Duodenal mucosa (tissue), 2 donors: ENCODE results near the gene DEGS2.

Experiments used
- H3K27ac ChIP-seq: one replicate; pipeline ENCODE4 v1.7.0; 2013; ENCODE audit warnings: low read depth, low read length
- H3K27me3 ChIP-seq, 2 donors: one replicate each; pipeline ENCODE4 v1.7.0; 2013; ENCODE audit warnings: low read length in 2 of 2, control low read depth in 1 of 2; ENCODE audit not compliant: insufficient read depth in 2 of 2, control insufficient read depth in 1 of 2
- H3K36me3 ChIP-seq, 2 donors: one replicate each; pipeline ENCODE4 v1.7.0; 2013; ENCODE audit warnings: low read length in 2 of 2, control low read depth in 1 of 2; ENCODE audit not compliant: insufficient read depth in 2 of 2, control insufficient read depth in 1 of 2
- H3K4me1 ChIP-seq, 2 donors: one replicate each; pipeline ENCODE4 v1.7.0; 2013; ENCODE audit warnings: low read length in 2 of 2, control low read depth in 1 of 2; ENCODE audit not compliant: insufficient read depth in 2 of 2, control insufficient read depth in 1 of 2
- H3K4me3 ChIP-seq, 2 donors: one replicate each; pipeline ENCODE4 v1.7.0; 2013; ENCODE audit warnings: low read length in 2 of 2, low read depth in 1 of 2
- H3K9ac ChIP-seq, 2 donors: one replicate each; pipeline ENCODE4 v1.7.0; 2013; ENCODE audit warnings: low read length in 2 of 2, low read depth in 1 of 2
- H3K9me3 ChIP-seq, 2 donors: one replicate each; pipeline ENCODE4 v1.7.0; 2013; ENCODE audit warnings: low read length in 2 of 2, control low read depth in 1 of 2; ENCODE audit not compliant: control insufficient read depth in 1 of 2

Gene DEGS2

GRCh38 chr14:100105357-100106169 is 53.9 kb downstream of the DEGS2 start:
- peaks cover 6 to 12% of the 10 kb centered on the region in 2 donors for H3K36me3 ChIP-seq
- no peaks in the 10 kb centered on the region for H3K9me3 ChIP-seq
- no peaks in the 10 kb centered on the region for H3K27me3 ChIP-seq
- H3K27ac ChIP-seq: no peak overlapping the region
- peaks cover 25 to 30% of the 10 kb centered on the region in 2 donors for H3K4me1 ChIP-seq
- no peak overlapping the region for H3K4me3 ChIP-seq
- H3K9ac ChIP-seq: no peak overlapping the region

- Histone ChIP-seq H3K4me3 (no peak overlapping the region), H3K9ac (no peak overlapping the region), H3K27ac (no peak overlapping the region), H3K4me1 (peaks cover 25 to 30% of the 10 kb centered on the region in 2 donors), H3K36me3 (peaks cover 6 to 15% of the 10 kb centered on the region in 2 donors), H3K9me3 (no peaks in the 10 kb centered on the region), H3K27me3 (no peaks in the 10 kb centered on the region)
These were observed 54.7 kb downstream of the DEGS2 start for GRCh38 chr14:100104523-100105300.

GRCh38 chr14:100104006-100104352 is 55.5 kb downstream of the DEGS2 start:
- no peaks in the 10 kb centered on the region for H3K27me3 ChIP-seq
- no peak overlapping the region for H3K27ac ChIP-seq
- H3K9ac ChIP-seq: no peak overlapping the region
- H3K36me3 ChIP-seq: peaks cover 6 to 13% of the 10 kb centered on the region in 2 donors
- peaks cover 25 to 30% of the 10 kb centered on the region in 2 donors for H3K4me1 ChIP-seq
- H3K9me3 ChIP-seq: no peaks in the 10 kb centered on the region
- H3K4me3 ChIP-seq: peak overlapping the region in 1 of 2 donors; percentile 2

- no peak overlapping the region for H3K27ac ChIP-seq
- H3K27me3 ChIP-seq: no peaks in the 10 kb centered on the region
- peaks cover 6 to 14% of the 10 kb centered on the region in 2 donors for H3K36me3 ChIP-seq
- no peaks in the 10 kb centered on the region for H3K9me3 ChIP-seq
- peak overlapping the region in 1 of 2 donors; percentile 2 for H3K4me3 ChIP-seq
- no peak overlapping the region for H3K9ac ChIP-seq
- peaks cover 25 to 27% of the 10 kb centered on the region in 2 donors for H3K4me1 ChIP-seq
These were observed 56.0 kb downstream of the DEGS2 start for GRCh38 chr14:100103250-100104005.

- Histone ChIP-seq H3K27me3 (no peaks in the 10 kb centered on the region), H3K36me3 (peaks cover 6 to 24% of the 10 kb centered on the region in 2 donors), H3K4me3 (no peak overlapping the region), H3K4me1 (peaks cover 21% of the 10 kb centered on the region in 2 donors), H3K27ac (no peak overlapping the region), H3K9me3 (no peaks in the 10 kb centered on the region), H3K9ac (no peak overlapping the region)
These were observed 57.2 kb downstream of the DEGS2 start for GRCh38 chr14:100102156-100102785.

- Histone ChIP-seq H3K9me3 (no peaks in the 10 kb centered on the region), H3K27ac (no peak overlapping the region), H3K9ac (no peak overlapping the region), H3K4me3 (no peak overlapping the region), H3K27me3 (no peaks in the 10 kb centered on the region), H3K4me1 (peaks cover 12 to 17% of the 10 kb centered on the region in 2 donors), H3K36me3 (peaks cover 6 to 24% of the 10 kb centered on the region in 2 donors)
These were observed 59.3 kb downstream of the DEGS2 start for GRCh38 chr14:100100032-100100703.

GRCh38 chr14:100098171-100098570 is 61.3 kb downstream of the DEGS2 start:
- Histone ChIP-seq H3K27me3 (no peaks in the 10 kb centered on the region), H3K4me3 (no peak overlapping the region), H3K27ac (no peak overlapping the region), H3K36me3 (peaks cover 6 to 24% of the 10 kb centered on the region in 2 donors), H3K9me3 (no peaks in the 10 kb centered on the region), H3K4me1 (peaks cover under 1 to 4% of the 10 kb centered on the region in 2 donors), H3K9ac (no peak overlapping the region)

- no peaks in the 10 kb centered on the region for H3K27me3 ChIP-seq
- H3K4me3 ChIP-seq: no peak overlapping the region
- no peaks in the 10 kb centered on the region for H3K9me3 ChIP-seq
- peaks cover 0 to 19% of the 10 kb centered on the region in 2 donors for H3K36me3 ChIP-seq
- H3K4me1 ChIP-seq: peaks cover 0 to 4% of the 10 kb centered on the region in 2 donors
- H3K27ac ChIP-seq: no peak overlapping the region
- no peak overlapping the region for H3K9ac ChIP-seq
These were observed 62.8 kb downstream of the DEGS2 start for GRCh38 chr14:100096656-100097055.
